Measurements from ENCODE around the gene OR8D2. TPM values are rescaled to one million over a fixed set of nuclear protein-coding genes. Genes with fewer than 3 reads are reported as not detected.

The OR8D2 gene
- total RNA-seq, 1 experiment from 2014 or later: not detected

GRCh38 chr11:124313849-124314248, 6.1 kb downstream of the OR8D2 start, which contains the start of gene OR8D1:
Gene OR8D1 (minus strand): TSS chr11:124313949. CDS start chr11:124310766, 3,183 bp downstream.
- no peaks in the 10 kb centered on the region for H3K4me1 Mint-ChIP-seq
- no peaks in the 10 kb centered on the region for H3K36me3 Mint-ChIP-seq
- ChIA-PET POLR2A (no interaction called here), CTCF (no interaction called here)
- no peak within 1 kb of the TSS for H3K4me3 Mint-ChIP-seq
- H3K27ac Mint-ChIP-seq: no peak within 1 kb of the TSS
- no peak for ATAC-seq
- DNase-seq (ENCODE audit: low spot score): no peak
- no peaks in the 10 kb centered on the region for H3K27me3 Mint-ChIP-seq (ENCODE audit: low read depth)
- TF ChIP-seq CREB1 (CRISPR knock-in tag; IDR thresholded peaks at IDR 0.05) (no peak), OVOL2 (CRISPR knock-in tag; IDR thresholded peaks at IDR 0.05; ENCODE audit: borderline replicate concordance) (no peak), ZNF219 (CRISPR knock-in tag; IDR thresholded peaks at IDR 0.05; ENCODE audit: borderline replicate concordance) (no peak), NFYB (CRISPR knock-in tag; conservative IDR thresholded peaks at IDR 0.05; ENCODE audit: low read depth) (no peak), MLX (CRISPR knock-in tag; IDR thresholded peaks at IDR 0.05) (no peak), ZSCAN18 (CRISPR knock-in tag; IDR thresholded peaks at IDR 0.05) (no peak), PRRX2 (CRISPR knock-in tag; IDR thresholded peaks at IDR 0.05) (no peak), NFE2L1 (CRISPR knock-in tag; IDR thresholded peaks at IDR 0.05) (no peak), ATF2 (CRISPR knock-in tag; IDR thresholded peaks at IDR 0.05; ENCODE audit: borderline replicate concordance, low read depth) (no peak), ZNF263 (CRISPR knock-in tag; IDR thresholded peaks at IDR 0.05; ENCODE audit: low read depth) (no peak), SP1 (CRISPR knock-in tag; conservative IDR thresholded peaks at IDR 0.05) (no peak), ZNF232 (CRISPR knock-in tag; IDR thresholded peaks at IDR 0.05) (no peak), ZNF423 (CRISPR knock-in tag; IDR thresholded peaks at IDR 0.05) (no peak)
- TF ChIP-seq, protein P1, sequence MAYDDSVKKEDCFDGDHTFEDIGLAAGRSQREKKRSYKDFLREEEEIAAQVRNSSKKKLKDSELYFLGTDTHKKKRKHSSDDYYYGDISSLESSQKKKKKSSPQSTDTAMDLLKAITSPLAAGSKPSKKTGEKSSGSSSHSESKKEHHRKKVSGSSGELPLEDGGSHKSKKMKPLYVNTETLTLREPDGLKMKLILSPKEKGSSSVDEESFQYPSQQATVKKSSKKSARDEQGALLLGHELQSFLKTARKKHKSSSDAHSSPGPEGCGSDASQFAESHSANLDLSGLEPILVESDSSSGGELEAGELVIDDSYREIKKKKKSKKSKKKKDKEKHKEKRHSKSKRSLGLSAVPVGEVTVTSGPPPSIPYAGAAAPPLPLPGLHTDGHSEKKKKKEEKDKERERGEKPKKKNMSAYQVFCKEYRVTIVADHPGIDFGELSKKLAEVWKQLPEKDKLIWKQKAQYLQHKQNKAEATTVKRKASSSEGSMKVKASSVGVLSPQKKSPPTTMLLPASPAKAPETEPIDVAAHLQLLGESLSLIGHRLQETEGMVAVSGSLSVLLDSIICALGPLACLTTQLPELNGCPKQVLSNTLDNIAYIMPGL (CRISPR knock-in tag; IDR thresholded peaks at IDR 0.05): no peak
- TF ChIP-seq, protein P2, sequence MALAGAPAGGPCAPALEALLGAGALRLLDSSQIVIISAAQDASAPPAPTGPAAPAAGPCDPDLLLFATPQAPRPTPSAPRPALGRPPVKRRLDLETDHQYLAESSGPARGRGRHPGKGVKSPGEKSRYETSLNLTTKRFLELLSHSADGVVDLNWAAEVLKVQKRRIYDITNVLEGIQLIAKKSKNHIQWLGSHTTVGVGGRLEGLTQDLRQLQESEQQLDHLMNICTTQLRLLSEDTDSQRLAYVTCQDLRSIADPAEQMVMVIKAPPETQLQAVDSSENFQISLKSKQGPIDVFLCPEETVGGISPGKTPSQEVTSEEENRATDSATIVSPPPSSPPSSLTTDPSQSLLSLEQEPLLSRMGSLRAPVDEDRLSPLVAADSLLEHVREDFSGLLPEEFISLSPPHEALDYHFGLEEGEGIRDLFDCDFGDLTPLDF (CRISPR knock-in tag; IDR thresholded peaks at IDR 0.05): no peak
- TF ChIP-seq, protein P3, sequence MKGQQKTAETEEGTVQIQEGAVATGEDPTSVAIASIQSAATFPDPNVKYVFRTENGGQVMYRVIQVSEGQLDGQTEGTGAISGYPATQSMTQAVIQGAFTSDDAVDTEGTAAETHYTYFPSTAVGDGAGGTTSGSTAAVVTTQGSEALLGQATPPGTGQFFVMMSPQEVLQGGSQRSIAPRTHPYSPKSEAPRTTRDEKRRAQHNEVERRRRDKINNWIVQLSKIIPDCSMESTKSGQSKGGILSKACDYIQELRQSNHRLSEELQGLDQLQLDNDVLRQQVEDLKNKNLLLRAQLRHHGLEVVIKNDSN (CRISPR knock-in tag; IDR thresholded peaks at IDR 0.05): no peak
- TF ChIP-seq, protein P4, sequence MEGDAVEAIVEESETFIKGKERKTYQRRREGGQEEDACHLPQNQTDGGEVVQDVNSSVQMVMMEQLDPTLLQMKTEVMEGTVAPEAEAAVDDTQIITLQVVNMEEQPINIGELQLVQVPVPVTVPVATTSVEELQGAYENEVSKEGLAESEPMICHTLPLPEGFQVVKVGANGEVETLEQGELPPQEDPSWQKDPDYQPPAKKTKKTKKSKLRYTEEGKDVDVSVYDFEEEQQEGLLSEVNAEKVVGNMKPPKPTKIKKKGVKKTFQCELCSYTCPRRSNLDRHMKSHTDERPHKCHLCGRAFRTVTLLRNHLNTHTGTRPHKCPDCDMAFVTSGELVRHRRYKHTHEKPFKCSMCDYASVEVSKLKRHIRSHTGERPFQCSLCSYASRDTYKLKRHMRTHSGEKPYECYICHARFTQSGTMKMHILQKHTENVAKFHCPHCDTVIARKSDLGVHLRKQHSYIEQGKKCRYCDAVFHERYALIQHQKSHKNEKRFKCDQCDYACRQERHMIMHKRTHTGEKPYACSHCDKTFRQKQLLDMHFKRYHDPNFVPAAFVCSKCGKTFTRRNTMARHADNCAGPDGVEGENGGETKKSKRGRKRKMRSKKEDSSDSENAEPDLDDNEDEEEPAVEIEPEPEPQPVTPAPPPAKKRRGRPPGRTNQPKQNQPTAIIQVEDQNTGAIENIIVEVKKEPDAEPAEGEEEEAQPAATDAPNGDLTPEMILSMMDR (IDR thresholded peaks at IDR 0.05): no peak
- TF ChIP-seq, protein P5, sequence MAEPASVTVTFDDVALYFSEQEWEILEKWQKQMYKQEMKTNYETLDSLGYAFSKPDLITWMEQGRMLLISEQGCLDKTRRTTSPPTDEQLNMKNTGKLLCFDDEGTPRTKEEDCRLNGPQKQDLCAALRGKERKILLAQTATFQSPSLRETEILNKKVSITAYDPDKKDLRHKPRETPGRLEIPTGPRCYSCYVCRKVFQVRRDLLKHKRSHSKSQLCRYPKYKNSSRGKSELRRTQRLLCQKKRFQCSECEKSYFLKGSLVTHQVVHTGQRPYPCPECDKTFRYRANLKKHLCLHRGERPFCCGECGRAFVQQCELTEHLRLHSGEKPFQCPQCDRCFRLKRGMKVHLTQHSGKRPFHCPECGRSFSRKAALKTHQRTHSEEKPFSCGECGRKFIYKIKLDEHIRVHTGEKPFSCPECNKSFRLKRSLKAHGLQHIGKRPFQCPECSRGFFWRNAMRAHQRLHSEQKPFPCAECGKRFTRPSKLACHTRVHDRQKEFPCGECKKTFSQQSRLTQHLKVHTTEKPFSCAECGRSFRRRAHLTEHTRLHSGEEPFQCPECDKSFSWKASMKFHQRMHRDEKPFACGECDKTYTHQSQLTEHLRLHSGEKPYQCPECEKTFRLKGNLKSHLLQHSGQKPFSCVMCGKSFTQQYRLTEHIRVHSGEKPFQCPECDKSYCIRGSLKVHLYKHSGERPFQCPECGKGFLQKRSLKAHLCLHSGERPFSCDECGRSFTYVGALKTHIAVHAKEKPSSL (CRISPR knock-in tag; conservative IDR thresholded peaks at IDR 0.05): no peak
- TF ChIP-seq, protein P6, sequence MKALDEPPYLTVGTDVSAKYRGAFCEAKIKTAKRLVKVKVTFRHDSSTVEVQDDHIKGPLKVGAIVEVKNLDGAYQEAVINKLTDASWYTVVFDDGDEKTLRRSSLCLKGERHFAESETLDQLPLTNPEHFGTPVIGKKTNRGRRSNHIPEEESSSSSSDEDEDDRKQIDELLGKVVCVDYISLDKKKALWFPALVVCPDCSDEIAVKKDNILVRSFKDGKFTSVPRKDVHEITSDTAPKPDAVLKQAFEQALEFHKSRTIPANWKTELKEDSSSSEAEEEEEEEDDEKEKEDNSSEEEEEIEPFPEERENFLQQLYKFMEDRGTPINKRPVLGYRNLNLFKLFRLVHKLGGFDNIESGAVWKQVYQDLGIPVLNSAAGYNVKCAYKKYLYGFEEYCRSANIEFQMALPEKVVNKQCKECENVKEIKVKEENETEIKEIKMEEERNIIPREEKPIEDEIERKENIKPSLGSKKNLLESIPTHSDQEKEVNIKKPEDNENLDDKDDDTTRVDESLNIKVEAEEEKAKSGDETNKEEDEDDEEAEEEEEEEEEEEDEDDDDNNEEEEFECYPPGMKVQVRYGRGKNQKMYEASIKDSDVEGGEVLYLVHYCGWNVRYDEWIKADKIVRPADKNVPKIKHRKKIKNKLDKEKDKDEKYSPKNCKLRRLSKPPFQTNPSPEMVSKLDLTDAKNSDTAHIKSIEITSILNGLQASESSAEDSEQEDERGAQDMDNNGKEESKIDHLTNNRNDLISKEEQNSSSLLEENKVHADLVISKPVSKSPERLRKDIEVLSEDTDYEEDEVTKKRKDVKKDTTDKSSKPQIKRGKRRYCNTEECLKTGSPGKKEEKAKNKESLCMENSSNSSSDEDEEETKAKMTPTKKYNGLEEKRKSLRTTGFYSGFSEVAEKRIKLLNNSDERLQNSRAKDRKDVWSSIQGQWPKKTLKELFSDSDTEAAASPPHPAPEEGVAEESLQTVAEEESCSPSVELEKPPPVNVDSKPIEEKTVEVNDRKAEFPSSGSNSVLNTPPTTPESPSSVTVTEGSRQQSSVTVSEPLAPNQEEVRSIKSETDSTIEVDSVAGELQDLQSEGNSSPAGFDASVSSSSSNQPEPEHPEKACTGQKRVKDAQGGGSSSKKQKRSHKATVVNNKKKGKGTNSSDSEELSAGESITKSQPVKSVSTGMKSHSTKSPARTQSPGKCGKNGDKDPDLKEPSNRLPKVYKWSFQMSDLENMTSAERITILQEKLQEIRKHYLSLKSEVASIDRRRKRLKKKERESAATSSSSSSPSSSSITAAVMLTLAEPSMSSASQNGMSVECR (CRISPR knock-in tag; IDR thresholded peaks at IDR 0.05; ENCODE audit: borderline replicate concordance): no peak
- no peaks in the 10 kb centered on the region for H3K9me3 Mint-ChIP-seq
